PC-3 (cell line): ENCODE measurements around the gene GNGT1. TPM values are rescaled to one million over a fixed set of nuclear protein-coding genes. Genes with fewer than 3 reads are reported as not detected.

Experiments
- ATAC-seq: fragments of 200-7000 bp; cut with Tn5 transposase; 2 replicates; pipeline ENCODE4 v1.9.1; 2020; ENCODE audit warnings: mild to moderate bottlenecking, moderate library complexity
- BruUV-seq: library from RNA; stranded (reverse); fragments of 400-500 nt; replicated peaks from 2 replicates; lab custom pipeline; 2021; lab: Mats Ljungman, UMichigan
- CTCF ChIA-PET: fragments of 300-600 bp; sonication (Branson Sonifier 250); formaldehyde crosslinking; loops from one replicate; lab custom pipeline; 2022; ENCODE audit warnings: antibody characterized with exemption; lab: Charles Lee
- POLR2A ChIA-PET: fragments of 300-600 bp; sonication (Branson Sonifier 250); formaldehyde crosslinking; loops from one replicate; lab custom pipeline; 2022; ENCODE audit warnings: antibody characterized with exemption; ENCODE audit not compliant: unreplicated experiment; lab: Charles Lee
- DNase-seq: peaks from one replicate; pipeline ENCODE4 v3.0.0-alpha.2; 2015
- H2AFZ ChIP-seq: fragments of 300-600 bp; sonication (generic); 2 replicates; pipeline ENCODE4 v1.6.0; 2016; ENCODE audit warnings: antibody characterized with exemption, low read length
- H3F3A ChIP-seq: fragments of 300-600 bp; sonication (generic); one replicate; pipeline ENCODE4 v1.6.0; 2017; ENCODE audit warnings: antibody characterized with exemption, low read length, control low read depth, mild to moderate bottlenecking; ENCODE audit not compliant: unreplicated experiment
- H3K27ac ChIP-seq: fragments of 300-600 bp; sonication (generic); 2 replicates; pipeline ENCODE4 v1.5.1; 2016; ENCODE audit warnings: mild to moderate bottlenecking, low read length
- H3K27me3 ChIP-seq: fragments of 300-600 bp; sonication (generic); 2 replicates; pipeline ENCODE4 v1.6.1; 2016; ENCODE audit warnings: low read length, mixed read lengths
- H3K36me3 ChIP-seq: fragments of 300-600 bp; sonication (generic); 2 replicates; pipeline ENCODE4 v1.6.1; 2016; ENCODE audit warnings: low read depth, mixed run types, low read length, mixed read lengths
- H3K4me1 ChIP-seq: fragments of 300-600 bp; sonication (generic); 2 replicates; pipeline ENCODE4 v1.5.1; 2016; ENCODE audit warnings: low read length; ENCODE audit not compliant: insufficient read depth
- H3K4me2 ChIP-seq: fragments of 300-600 bp; sonication (generic); 2 replicates; pipeline ENCODE4 v1.6.0; 2016; ENCODE audit warnings: low read length
- H3K4me3 ChIP-seq: fragments of 300-600 bp; sonication (generic); 2 replicates; pipeline ENCODE4 v1.5.1; 2016; ENCODE audit warnings: mild to moderate bottlenecking, low read length, mixed read lengths
- H3K79me2 ChIP-seq: fragments of 300-600 bp; sonication (generic); 2 replicates; pipeline ENCODE4 v1.6.1; 2017; ENCODE audit warnings: low read length, mixed read lengths
- H3K9ac ChIP-seq: fragments of 300-600 bp; sonication (generic); 2 replicates; pipeline ENCODE4 v1.6.0; 2016; ENCODE audit warnings: mild to moderate bottlenecking, low read length
- H3K9me2 ChIP-seq: fragments of 300-600 bp; sonication (generic); replicated peaks from 2 replicates; pipeline ENCODE4 v1.6.1; 2016; ENCODE audit warnings: mixed run types, low read length, mixed read lengths
- H3K9me3 ChIP-seq: fragments of 300-600 bp; sonication (generic); 2 replicates; pipeline ENCODE4 v1.6.1; 2016; ENCODE audit warnings: low read length, mixed read lengths
- H4K20me1 ChIP-seq: fragments of 300-600 bp; sonication (generic); 2 replicates; pipeline ENCODE4 v1.6.1; 2016; ENCODE audit warnings: low read length, mixed read lengths
- EZH2 ChIP-seq: fragments of 300-600 bp; sonication (generic); IDR thresholded peaks from one replicate; pipeline ENCODE4 v1.6.1; 2017; ENCODE audit warnings: antibody characterized with exemption, mild to moderate bottlenecking, low read length; ENCODE audit not compliant: unreplicated experiment
- EZH2phosphoT487 ChIP-seq: fragments of 300-600 bp; sonication (generic); IDR thresholded peaks from 2 replicates; pipeline ENCODE4 v1.6.1; 2018; ENCODE audit warnings: mild to moderate bottlenecking, antibody characterized with exemption, low read length, borderline replicate concordance
- intact Hi-C: fragments of 100-400 bp; cut with micrococcal nuclease; formaldehyde crosslinking; loops from 2 replicates; pipeline ENCODE4 v1.9.0; 2023
- total RNA-seq: library from RNA; depleted of rRNA; stranded (reverse); fragments of >200 nt; gene quantifications from 2 replicates; pipeline ENCODE4 v1.2.3, GENCODE V29; 2014
- TF ChIP-seq, protein P1 (sequence below): fragments of 300-600 bp; sonication (generic); conservative IDR thresholded peaks from 2 replicates; pipeline ENCODE4 v1.5.1; 2017; ENCODE audit warnings: antibody characterized with exemption, low read depth, mild to moderate bottlenecking, low read length

GNGT1 gene
- total RNA-seq, 1 experiment from 2014 or later, result not detected

DNA sequence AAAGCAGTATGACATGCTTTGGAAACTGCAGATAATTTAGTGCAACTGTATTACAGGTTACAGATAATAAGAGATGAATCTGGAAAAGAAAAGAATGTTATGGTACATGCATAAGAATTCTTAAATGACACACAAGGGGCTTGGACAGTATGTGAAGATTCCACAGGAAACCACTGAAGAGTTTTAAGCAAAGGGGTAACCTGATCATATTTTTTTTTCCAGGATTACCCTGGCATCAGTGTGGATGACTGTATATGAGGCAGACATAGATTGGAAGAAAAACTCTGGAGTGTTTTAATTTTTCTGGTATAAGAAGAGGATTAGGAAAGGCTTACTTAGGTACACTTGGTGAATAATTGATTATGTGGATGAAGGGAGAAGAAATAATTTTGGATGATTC is 23.9 kb upstream of the GNGT1 start:
- no peaks in the 10 kb centered on the region for H3K9me2 ChIP-seq
- H3F3A ChIP-seq, result no peaks in the 10 kb centered on the region
- ATAC-seq, result no peak
- peaks cover 6% of the 10 kb centered on the region; the same call in 1 of the 2 replicates for H3K36me3 ChIP-seq
- ChIA-PET CTCF (interaction anchor here (0.6 kb wide), 3 partner anchors 205 to 1350 kb away, joined by 3 to 6 read pairs (median 3); no protein-coding TSS in a partner anchor), POLR2A (no interaction called here)
- H3K9ac ChIP-seq, result no peak overlapping the region
- no peaks in the 10 kb centered on the region for H4K20me1 ChIP-seq
- no peak for DNase-seq
- no peak overlapping the region for H3K4me2 ChIP-seq
- H3K9me3 ChIP-seq, result no peaks in the 10 kb centered on the region
- H3K4me1 ChIP-seq, result no peaks in the 10 kb centered on the region
- no peak overlapping the region for H3K4me3 ChIP-seq
- no peak overlapping the region for H3K27ac ChIP-seq
- TF ChIP-seq EZH2phosphoT487 (no peak), EZH2 (no peak)
- TF ChIP-seq, protein P1, sequence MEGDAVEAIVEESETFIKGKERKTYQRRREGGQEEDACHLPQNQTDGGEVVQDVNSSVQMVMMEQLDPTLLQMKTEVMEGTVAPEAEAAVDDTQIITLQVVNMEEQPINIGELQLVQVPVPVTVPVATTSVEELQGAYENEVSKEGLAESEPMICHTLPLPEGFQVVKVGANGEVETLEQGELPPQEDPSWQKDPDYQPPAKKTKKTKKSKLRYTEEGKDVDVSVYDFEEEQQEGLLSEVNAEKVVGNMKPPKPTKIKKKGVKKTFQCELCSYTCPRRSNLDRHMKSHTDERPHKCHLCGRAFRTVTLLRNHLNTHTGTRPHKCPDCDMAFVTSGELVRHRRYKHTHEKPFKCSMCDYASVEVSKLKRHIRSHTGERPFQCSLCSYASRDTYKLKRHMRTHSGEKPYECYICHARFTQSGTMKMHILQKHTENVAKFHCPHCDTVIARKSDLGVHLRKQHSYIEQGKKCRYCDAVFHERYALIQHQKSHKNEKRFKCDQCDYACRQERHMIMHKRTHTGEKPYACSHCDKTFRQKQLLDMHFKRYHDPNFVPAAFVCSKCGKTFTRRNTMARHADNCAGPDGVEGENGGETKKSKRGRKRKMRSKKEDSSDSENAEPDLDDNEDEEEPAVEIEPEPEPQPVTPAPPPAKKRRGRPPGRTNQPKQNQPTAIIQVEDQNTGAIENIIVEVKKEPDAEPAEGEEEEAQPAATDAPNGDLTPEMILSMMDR, result no peak
- H3K27me3 ChIP-seq, result no peaks in the 10 kb centered on the region
- intact Hi-C loops, result no loop called here
- no peak overlapping the region for H2AFZ ChIP-seq
- BruUV-seq, result no TSS peak
- H3K79me2 ChIP-seq, result no peaks in the 10 kb centered on the region

DNA sequence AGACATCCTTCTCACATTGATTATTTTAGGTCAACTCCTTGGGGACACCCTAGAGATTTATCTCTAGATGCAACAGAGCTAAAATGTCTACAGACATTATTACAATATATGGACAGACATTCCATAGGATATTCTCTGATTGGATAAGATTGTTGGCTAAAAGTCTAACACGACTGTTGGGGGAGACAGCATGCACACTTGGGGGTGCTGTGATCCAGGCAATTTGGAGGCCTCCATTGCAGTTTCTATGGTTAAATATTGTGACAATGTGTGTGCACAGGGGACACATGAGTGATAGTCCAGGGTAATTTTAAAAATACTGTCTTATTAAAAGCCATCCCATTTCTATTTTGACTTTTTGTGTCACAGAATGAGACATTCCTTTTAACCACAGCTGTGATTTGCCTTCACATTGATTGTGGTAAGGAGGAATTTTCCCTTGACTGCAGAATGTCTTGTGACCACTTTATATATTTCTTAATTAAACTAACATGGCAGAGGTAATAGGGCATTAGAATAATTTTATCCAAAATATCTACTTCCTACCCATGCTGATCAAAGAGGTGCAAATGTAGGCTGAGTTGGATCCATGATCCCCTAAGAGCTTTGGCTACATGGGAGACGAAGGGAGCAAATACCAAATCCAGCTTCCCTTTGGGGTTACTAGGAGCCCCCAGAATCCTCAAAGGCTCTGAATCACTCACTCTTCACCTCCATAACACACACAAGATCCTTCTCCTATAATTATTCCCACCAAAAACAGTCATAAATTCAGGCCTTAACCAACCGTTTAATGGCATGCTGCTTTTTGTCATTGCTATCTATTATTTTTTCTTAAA is 23.1 kb upstream of the GNGT1 start:
- BruUV-seq, result no TSS peak
- POLR2A ChIA-PET, result no interaction called here
- peaks cover 6% of the 10 kb centered on the region; the same call in 1 of the 2 replicates for H4K20me1 ChIP-seq
- no peaks in the 10 kb centered on the region for H3K79me2 ChIP-seq
- peaks cover 6% of the 10 kb centered on the region; the same call in 1 of the 2 replicates for H3K36me3 ChIP-seq
- no peak overlapping the region for H2AFZ ChIP-seq
- no peak for ATAC-seq
- H3K27ac ChIP-seq, result no peak overlapping the region
- no peak overlapping the region for H3K4me2 ChIP-seq
- no peaks in the 10 kb centered on the region for H3K9me3 ChIP-seq
- intact Hi-C loops, result no loop called here
- H3F3A ChIP-seq, result no peaks in the 10 kb centered on the region
- no peak for TF ChIP-seq EZH2
- TF ChIP-seq EZH2phosphoT487, result no peak
- TF ChIP-seq, protein P1, result no peak
- 0 out of 2 replicates have a peak, but pooled peaks cover 4% of the 10 kb centered on the region for H3K4me1 ChIP-seq
- H3K27me3 ChIP-seq, result no peaks in the 10 kb centered on the region
- H3K4me3 ChIP-seq, result no peak overlapping the region
- CTCF ChIA-PET, result interaction anchor here (0.6 kb wide), 2 partner anchors 204 to 1349 kb away, joined by 3 to 6 read pairs; no protein-coding TSS in a partner anchor
- H3K9me2 ChIP-seq, result no peaks in the 10 kb centered on the region
- no peak overlapping the region for H3K9ac ChIP-seq
- DNase-seq, result no peak
